DND-41 (cell line): ENCODE data around the gene RPS19.

Source experiments
- ATAC-seq: fragments of 200-7000 bp; cut with Tn5 transposase; 3 replicates; pipeline ENCODE4 v1.9.1; 2021; ENCODE audit warnings: low read depth; ENCODE audit not compliant: insufficient read depth
- DNase-seq: peaks from one replicate; pipeline ENCODE4 v3.0.0-alpha.2; 2020
- H2AFZ ChIP-seq: 2 replicates; pipeline ENCODE4 v1.6.0; 2012; ENCODE audit warnings: low read depth, low read length
- H3K27ac ChIP-seq: 2 replicates; pipeline ENCODE4 v1.5.1; 2012; ENCODE audit warnings: low read length, inconsistent platforms
- H3K27me3 ChIP-seq: fragments of 200-600 bp; sonication (generic); 2 replicates; pipeline ENCODE4 v1.6.0; 2012; ENCODE audit warnings: low read length, mild to moderate bottlenecking, inconsistent platforms; ENCODE audit not compliant: insufficient read depth, poor library complexity
- H3K36me3 ChIP-seq: 2 replicates; pipeline ENCODE4 v1.5.1; 2012; ENCODE audit warnings: low read length, inconsistent platforms; ENCODE audit not compliant: insufficient read depth
- H3K4me1 ChIP-seq: 2 replicates; pipeline ENCODE4 v1.5.1; 2012; ENCODE audit warnings: mild to moderate bottlenecking, low read length; ENCODE audit not compliant: insufficient read depth
- H3K4me2 ChIP-seq: 2 replicates; pipeline ENCODE4 v1.6.0; 2012; ENCODE audit warnings: mild to moderate bottlenecking, moderate library complexity, low read length, inconsistent platforms; ENCODE audit not compliant: insufficient read depth
- H3K4me3 ChIP-seq, 2 experiments: fragments of 200-600 bp in 1 of 2; shearing (Covaris generic) in 1 of 2; 2 replicates each; pipeline ENCODE4 v1.5.1; 2012 to 2016; ENCODE audit warnings: inconsistent platforms in 2 of 2, low read length in 2 of 2, mild to moderate bottlenecking in 2 of 2, low read depth in 1 of 2, moderate library complexity in 1 of 2
- H3K79me2 ChIP-seq: 2 replicates; pipeline ENCODE4 v1.6.0; 2012; ENCODE audit warnings: low read length, inconsistent platforms; ENCODE audit not compliant: insufficient read depth
- H3K9ac ChIP-seq: 2 replicates; pipeline ENCODE4 v1.6.0; 2012; ENCODE audit warnings: low read depth, mild to moderate bottlenecking, inconsistent platforms, low read length, moderate library complexity
- H3K9me3 ChIP-seq: 2 replicates; pipeline ENCODE4 v1.5.1; 2012; ENCODE audit warnings: low read length, moderate library complexity, mild to moderate bottlenecking, inconsistent platforms; ENCODE audit not compliant: insufficient read depth, severe bottlenecking
- H4K20me1 ChIP-seq: 2 replicates; pipeline ENCODE4 v1.6.0; 2012; ENCODE audit warnings: low read length; ENCODE audit not compliant: insufficient read depth
- CTCF ChIP-seq: IDR thresholded peaks from 2 replicates; pipeline ENCODE4 v1.5.1; 2012; ENCODE audit warnings: borderline replicate concordance, low read length, moderate library complexity, mild to moderate bottlenecking; ENCODE audit not compliant: poor library complexity, severe bottlenecking; ENCODE audit errors: extremely low read depth
- EZH2 ChIP-seq: IDR thresholded peaks from 3 replicates; pipeline ENCODE4 v1.6.1; 2012; ENCODE audit warnings: borderline replicate concordance, low read depth, mild to moderate bottlenecking, moderate library complexity, low read length, inconsistent platforms; ENCODE audit not compliant: severe bottlenecking

Gene RPS19

GRCh38 chr19:41895745-41896580 lies 35.9 kb downstream of the RPS19 start:
- peak overlapping the region; percentile 44; the same call in 1 of the 2 replicates for H3K27ac ChIP-seq
- peaks cover 91% of the 10 kb centered on the region for H3K36me3 ChIP-seq
- peaks cover 52% of the 10 kb centered on the region for H4K20me1 ChIP-seq
- H3K9ac ChIP-seq = no peak overlapping the region
- H3K4me3 ChIP-seq = no peak overlapping the region
- peaks cover 53% of the 10 kb centered on the region for H3K79me2 ChIP-seq
- no peaks in the 10 kb centered on the region for H3K27me3 ChIP-seq
- H3K4me1 ChIP-seq = peaks cover 10% of the 10 kb centered on the region; the same call in 1 of the 2 replicates
- DNase-seq = no peak
- TF ChIP-seq CTCF = peak; percentile 55
- TF ChIP-seq EZH2 = no peak
- ATAC-seq = peak; percentile 60
- no peaks in the 10 kb centered on the region for H3K9me3 ChIP-seq
- H3K4me2 ChIP-seq = no peak overlapping the region
- no peak overlapping the region for H2AFZ ChIP-seq

GRCh38 chr19:41896581-41896942 lies 36.5 kb downstream of the RPS19 start:
- Histone ChIP-seq H3K9me3 (no peaks in the 10 kb centered on the region), H3K4me3 (no peak overlapping the region), H3K79me2 (peaks cover 48% of the 10 kb centered on the region), H3K9ac (no peak overlapping the region), H3K36me3 (peaks cover 89% of the 10 kb centered on the region), H3K4me1 (peaks cover 10% of the 10 kb centered on the region; the same call in 1 of the 2 replicates), H4K20me1 (peaks cover 52% of the 10 kb centered on the region), H3K27ac (no peak overlapping the region), H3K27me3 (no peaks in the 10 kb centered on the region), H2AFZ (no peak overlapping the region), H3K4me2 (no peak overlapping the region)
- TF ChIP-seq EZH2 (no peak), CTCF (no peak)
- no peak for DNase-seq
- no peak for ATAC-seq

DNA sequence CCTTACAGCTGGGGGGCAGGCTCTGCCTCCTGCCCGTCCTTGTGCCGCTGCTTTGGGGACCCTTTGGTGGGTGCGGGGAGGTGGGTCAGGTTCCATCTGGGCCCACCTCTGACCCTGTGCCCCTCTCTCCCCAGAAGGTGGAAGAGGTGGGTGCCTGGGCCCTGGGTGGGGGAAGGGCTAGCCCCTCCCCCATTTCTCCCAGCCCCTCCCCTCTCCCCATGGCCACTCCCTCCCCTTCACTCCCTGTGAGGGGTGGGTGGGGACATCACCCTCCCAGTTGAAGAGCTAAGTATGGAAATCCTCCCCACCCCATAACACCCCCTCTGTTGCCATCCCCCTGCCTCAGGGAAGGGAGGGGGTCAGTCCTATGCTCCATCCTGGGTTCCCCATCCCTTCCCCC lies 37.1 kb downstream of the RPS19 start:
- peaks cover 43% of the 10 kb centered on the region for H3K79me2 ChIP-seq
- H3K4me1 ChIP-seq = peaks cover 10% of the 10 kb centered on the region; the same call in 1 of the 2 replicates
- peaks cover 89% of the 10 kb centered on the region for H3K36me3 ChIP-seq
- H3K27ac ChIP-seq = no peak overlapping the region
- H3K4me3 ChIP-seq = no peak overlapping the region
- TF ChIP-seq EZH2 = no peak
- TF ChIP-seq CTCF = no peak
- no peaks in the 10 kb centered on the region for H3K27me3 ChIP-seq
- H4K20me1 ChIP-seq = peaks cover 47% of the 10 kb centered on the region
- no peak overlapping the region for H2AFZ ChIP-seq
- H3K4me2 ChIP-seq = no peak overlapping the region
- ATAC-seq (no peak), DNase-seq (no peak)
- H3K9me3 ChIP-seq = no peaks in the 10 kb centered on the region
- no peak overlapping the region for H3K9ac ChIP-seq
